Stimulated activated CD8-positive, alpha-beta memory T cell treated with anti-CD3 and anti-CD28 coated beads, Interleukin-4, amount 100 ng/mL, for 48 hours (primary cell): ENCODE data around the gene HAPLN3.
A peak's percentile ranks its signal among the peaks of the same experiment; 100 is the strongest.

ENCODE experiments used
- DNase-seq: peaks from one replicate; pipeline ENCODE4 v3.0.0-alpha.2; 2020

The HAPLN3 gene

DNA sequence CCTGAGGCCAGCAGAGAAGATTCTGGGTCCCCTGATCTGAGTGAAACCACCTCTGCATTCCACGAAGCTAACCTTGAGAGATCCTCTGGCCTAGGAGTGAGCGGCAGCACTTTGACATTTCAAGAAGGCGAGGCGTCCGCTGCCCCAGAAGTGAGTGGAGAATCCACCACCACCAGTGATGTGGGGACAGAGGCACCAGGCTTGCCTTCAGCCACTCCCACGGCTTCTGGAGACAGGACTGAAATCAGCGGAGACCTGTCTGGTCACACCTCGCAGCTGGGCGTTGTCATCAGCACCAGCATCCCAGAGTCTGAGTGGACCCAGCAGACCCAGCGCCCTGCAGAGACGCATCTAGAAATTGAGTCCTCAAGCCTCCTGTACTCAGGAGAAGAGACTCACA is 36.4 kb downstream of the HAPLN3 start:
- DNase-seq: no peak

DNA sequence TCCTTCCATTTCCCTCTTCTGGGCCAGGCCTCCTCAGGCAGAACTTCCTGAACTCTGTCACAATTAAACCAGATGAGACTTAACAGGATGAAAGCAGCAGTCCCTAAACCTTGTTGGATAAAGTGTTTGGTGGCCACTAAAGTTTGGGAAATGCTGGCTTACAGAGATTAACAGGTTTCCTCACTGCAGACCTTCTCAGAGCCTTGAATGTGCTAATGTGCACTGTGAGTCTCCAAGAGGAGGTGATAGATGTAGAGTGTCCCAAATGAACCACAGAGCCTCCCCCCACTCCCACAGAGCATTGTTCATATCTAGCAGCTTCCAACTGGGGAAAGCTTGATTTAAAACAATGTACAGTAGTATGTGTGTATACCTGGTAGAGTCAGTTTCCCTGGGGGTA is 42.9 kb downstream of the HAPLN3 start:
- no peak for DNase-seq

- DNase-seq: no peak
These were observed 45.8 kb downstream of the HAPLN3 start for GRCh38 chr15:88849376-88850072.

DNA sequence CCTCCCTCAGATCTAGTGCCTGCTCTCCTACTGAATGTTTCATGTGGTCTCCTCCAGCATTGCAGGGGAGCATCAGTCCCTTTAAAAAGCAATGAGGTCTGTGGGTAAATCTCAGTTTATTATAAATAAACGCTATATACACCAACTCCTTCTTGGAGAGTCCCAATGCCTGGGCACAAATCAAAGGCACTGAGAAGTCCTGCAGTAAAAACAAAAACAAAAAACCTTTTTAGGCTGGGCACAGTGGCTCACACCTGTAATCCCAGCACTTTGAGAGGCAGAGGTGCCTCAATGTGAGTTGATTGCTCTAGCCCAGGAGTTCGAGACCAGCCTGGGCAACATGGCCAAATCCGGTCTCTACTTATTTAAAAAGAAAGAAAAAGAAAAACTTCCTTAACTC is 47.1 kb downstream of the HAPLN3 start:
- DNase-seq: no peak

GRCh38 chr15:88847144-88847543 is 48.2 kb downstream of the HAPLN3 start:
- no peak for DNase-seq

DNA sequence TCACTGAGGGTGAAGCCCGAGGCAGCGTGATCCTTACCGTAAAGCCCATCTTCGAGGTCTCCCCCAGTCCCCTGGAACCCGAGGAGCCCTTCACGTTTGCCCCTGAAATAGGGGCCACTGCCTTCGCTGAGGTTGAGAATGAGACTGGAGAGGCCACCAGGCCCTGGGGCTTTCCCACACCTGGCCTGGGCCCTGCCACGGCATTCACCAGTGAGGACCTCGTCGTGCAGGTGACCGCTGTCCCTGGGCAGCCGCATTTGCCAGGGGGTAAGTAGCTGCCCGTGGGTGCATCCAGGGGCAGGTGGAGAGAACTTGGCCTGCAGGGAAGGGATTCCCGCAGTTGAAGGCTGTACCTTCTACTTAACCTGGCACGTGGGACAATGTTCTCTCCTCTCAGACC is 49.7 kb downstream of the HAPLN3 start:
- no peak for DNase-seq

DNA sequence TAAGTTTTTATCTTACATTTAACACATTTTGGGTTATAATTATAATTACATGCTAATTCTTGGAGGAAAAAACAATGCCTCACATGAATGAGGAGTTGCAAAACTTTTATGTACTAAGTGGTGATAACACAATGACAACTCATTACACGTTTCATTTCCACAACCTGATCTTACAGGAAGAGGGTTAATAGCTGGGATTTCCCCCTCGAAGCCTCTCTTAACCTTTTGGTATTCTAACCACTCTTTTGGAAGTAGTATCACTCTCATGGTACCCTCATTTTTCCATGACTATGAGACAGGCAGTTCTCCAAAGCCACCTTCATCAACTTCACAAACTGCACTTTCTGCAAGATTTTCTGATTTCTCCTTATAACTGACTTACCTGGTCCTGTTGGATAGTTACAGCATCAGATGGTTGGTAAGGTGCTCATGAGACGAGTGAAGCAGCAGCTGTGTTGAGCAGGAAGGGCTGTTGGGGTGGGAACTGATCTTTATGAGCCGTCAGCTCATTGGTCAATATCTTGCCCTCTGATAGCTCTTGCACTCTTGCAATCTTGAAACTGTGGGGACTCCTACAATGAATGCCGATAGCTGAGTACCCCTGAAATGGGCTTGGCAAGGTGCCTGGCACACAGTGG is 50.5 kb downstream of the HAPLN3 start:
- no peak for DNase-seq

- no peak for DNase-seq
These were observed 52.0 kb downstream of the HAPLN3 start for GRCh38 chr15:88843334-88843733.

DNA sequence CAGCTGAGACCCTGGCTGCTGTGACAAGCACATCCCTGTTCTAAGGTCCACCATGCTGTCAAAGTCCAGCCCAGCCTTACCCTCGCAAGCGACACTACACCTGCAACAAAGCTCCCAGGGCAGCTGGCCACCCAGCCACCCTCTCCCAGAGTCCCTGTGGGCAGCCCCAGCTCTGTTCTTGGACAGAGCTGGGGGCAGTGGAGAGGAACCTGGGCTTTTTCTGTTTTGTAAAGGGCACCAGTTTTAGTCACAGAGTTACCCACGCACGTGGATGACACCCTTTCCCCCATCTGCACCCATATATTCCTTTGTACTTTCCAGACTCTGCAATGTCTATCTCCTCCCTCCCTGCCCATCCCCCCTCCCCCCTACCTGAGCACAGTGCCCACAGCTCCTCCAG is 53.2 kb downstream of the HAPLN3 start:
- DNase-seq: no peak

DNA sequence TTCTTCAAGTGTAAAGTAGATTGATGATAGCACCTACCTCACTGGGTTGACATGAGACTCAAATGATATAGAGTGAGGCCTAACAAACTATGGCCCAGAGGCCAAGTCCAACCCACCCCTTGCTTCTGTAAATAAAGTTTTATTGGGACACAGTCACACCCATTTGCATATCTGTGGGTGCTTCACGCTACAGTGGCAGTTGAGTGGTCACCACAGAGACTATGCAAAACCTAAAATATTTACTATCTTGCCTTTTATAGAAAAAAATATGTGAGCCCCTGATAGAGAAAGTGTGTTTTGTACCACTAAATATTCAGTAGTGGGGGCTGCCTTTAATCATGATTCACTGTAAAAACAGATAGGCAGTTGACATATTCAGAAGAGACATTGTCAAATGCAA is 54.1 kb downstream of the HAPLN3 start:
- DNase-seq: no peak

DNA sequence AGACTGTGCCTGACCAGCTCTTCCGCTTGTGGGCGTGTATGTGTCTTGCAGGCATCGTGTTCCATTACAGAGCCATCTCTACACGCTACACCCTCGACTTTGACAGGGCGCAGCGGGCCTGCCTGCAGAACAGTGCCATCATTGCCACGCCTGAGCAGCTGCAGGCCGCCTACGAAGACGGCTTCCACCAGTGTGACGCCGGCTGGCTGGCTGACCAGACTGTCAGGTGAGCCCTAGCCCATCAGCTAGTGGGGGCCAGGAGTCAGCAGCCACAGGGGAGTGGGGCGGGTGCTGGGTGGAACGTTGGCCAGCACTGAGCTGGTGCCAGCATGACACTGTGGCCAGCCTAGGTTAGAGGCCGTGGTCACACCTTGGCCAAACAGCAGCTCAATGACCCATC is 55.4 kb downstream of the HAPLN3 start:
- no peak for DNase-seq

DNA sequence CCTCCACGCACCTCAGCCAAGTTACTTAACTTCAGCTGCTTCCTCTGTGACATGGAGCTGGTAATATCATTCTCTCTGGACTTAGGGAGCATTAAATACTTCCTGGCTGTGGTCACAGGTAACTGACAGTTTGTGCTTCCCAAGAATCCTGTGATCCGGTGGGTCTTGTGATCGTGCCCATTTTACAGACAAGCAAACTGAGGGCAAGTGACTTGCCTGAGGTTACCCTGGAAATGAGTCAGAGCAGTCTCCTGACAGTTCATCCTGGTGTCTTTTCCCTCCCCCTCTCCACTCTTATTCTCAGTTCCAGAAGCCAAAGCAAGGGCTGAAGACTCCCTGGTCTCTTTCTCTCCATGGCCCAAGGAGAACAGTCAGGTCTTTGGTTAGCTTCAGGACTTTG is 56.2 kb downstream of the HAPLN3 start:
- no peak for DNase-seq

DNA sequence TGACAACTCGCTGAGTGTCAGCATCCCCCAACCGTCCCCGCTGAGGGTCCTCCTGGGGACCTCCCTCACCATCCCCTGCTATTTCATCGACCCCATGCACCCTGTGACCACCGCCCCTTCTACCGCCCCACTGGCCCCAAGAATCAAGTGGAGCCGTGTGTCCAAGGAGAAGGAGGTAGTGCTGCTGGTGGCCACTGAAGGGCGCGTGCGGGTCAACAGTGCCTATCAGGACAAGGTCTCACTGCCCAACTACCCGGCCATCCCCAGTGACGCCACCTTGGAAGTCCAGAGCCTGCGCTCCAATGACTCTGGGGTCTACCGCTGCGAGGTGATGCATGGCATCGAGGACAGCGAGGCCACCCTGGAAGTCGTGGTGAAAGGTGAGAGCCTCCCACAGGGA is 56.7 kb downstream of the HAPLN3 start:
- DNase-seq: no peak

- DNase-seq: no peak
These were observed 59.7 kb downstream of the HAPLN3 start for GRCh38 chr15:88835646-88836045.

GRCh38 chr15:88835119-88835518 is 60.2 kb downstream of the HAPLN3 start:
- DNase-seq: no peak

GRCh38 chr15:88834211-88834812 is 61.0 kb downstream of the HAPLN3 start:
- DNase-seq: peak; percentile 40

DNA sequence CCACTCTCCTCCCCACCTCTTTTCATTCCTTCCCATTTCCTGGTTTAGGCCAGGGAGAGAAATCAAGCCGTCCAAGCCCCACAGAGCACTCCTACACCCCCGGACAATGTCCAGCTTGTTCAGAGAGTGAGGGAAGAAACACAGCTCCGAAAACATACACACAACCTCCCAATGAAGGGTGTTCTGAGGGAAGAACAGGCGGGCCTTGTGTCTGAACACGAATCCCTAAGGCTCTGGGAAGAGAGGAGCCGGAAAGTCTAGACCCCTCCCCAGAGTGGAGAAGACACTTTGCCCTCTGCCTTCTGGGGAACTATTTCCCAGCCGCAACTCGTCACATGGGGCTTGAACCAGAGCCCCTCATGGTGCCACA is 61.6 kb downstream of the HAPLN3 start:
- no peak for DNase-seq

DNA sequence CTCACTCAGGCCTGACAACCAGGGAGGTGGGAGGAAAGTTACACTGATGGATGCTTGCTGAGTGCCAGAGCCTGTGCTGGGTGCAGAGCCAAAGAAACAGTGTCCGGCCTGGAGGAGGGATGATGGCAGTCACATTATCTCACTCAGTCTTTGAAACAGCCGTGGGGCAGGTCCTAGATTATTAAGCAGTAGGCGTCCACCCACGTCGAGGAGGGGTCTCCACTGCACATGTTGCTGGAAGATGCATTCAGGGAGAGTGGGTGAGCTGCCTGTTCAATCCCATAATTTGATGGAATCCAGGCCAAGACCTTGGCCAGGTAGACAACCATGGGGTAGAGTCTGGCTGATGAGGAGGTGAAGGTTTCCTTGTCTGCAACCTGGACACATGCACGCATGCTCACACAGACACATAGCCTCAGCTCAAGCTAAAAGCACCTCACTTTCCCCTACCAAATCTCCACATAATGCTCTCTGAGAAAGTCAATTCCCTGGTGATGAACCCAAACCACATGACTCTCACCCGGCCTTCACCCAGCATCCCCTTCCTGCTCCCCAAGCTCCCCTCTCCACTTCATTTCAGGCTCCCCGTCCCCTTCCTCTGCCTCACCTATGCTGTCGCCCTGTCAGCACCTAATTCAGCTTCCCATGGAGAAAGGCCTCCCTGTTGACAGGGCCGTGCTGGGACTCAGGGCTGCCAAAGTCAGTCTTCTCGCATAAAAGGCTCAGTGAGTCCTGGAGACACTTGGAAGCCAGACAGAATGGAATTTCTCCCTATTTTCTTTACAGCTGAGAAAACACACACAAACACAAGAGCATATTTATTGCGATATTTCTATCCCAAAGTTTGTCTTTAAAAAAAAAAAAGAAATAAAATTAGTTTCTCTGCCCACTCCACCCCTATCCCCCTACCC is 62.3 kb downstream of the HAPLN3 start:
- no peak for DNase-seq

DNA sequence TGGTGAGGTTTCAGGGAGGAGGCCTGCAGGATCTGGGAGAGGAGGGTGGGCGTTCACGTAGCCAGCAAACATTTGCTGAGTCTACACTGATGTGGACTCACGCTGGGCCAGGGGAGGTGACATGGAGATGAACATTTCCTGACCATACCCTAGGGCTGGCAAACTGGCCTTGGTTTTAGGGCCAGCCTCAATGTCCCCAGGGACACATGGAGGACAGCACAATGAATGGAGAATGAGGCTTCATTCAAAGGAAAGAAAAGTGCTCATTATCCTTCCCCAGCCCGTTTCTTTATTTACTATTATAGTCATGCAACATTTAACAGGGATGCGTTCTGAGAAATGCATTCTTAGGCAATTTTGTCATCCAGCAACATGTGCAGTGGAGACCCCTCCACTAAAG is 65.3 kb downstream of the HAPLN3 start:
- DNase-seq: no peak

- no peak for DNase-seq
These were observed 66.6 kb downstream of the HAPLN3 start for GRCh38 chr15:88828791-88829190.
